ENCODE measurements around the gene ZCCHC10. TPM values are rescaled to one million over a fixed set of nuclear protein-coding genes. Genes with fewer than 3 reads are reported as not detected.
"Not testable (repeated sequence)": the region's sequence is repeated elsewhere in the genome, so short reads cannot be mapped to it uniquely, and the experiment has no call there.

Gene ZCCHC10
- total RNA-seq, 1 experiment from 2014 or later, result 26.2 TPM

DNA sequence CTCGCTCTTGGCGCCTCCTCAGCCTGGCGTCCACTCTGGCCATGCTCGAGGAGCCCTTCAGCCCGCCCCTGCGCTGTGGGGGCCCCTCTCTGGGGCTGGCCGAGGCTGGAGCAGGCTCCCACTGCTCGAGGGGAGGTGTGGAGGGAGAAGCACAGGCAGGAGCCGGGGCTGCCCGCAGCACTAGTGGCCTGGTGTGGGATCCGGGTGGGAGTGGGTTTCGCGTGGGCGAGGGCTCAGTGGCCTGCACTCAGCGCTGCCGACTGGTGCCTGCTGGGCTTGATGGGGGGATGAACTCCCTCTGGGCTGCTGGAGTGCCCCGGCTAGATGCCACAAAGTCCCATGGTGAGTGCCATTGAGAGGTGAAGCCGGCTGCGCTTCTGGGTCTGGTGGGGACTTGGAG, 21.1 kb upstream of the ZCCHC10 start:
- DNase-seq (ENCODE audit: low spot score), result no peak
- in situ Hi-C loops (cut with HindIII; ENCODE audit: low sequenced_read_pairs), result no loop called here

DNA sequence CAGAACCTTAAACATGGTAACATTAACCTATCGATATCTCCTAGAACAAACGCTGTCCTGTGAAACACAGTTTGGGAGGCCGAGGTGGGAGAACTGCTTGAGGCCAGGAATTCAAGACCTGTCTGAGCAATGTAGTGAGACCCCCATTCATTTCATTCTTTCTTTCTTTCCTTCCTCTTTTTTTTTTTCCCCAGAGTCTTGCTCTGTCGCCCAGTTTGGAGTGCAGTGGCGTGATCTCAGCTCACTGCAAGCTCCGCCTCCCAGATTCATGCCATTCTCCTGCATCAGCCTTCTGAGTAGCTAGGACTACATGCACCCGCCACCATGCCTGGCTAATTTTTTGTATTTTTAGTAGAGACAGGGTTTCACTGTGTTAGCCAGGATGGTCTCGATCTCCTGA, 20.2 kb upstream of the ZCCHC10 start:
- in situ Hi-C loops (cut with HindIII; ENCODE audit: low sequenced_read_pairs); DNase-seq (ENCODE audit: low spot score): not testable (repeated sequence)

DNA sequence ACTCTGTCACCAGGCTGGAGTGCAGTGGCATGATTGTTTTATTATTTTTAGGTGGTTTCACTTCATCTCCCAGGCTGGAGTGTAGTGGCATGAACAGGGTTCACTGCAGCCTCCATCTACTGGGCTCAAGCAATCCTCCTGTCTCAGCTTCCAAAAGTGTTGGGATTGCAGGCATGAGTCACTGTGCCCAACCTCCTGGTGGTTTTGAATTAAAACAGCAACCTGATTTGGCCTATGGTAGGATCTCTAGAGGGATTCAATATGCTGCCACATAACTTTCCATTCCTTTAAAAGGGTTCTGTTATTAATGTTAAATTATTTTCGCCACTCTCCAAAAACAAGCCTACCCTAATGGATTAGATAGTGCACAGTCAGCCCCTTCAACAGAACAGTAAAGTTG, 15.6 kb upstream of the ZCCHC10 start:
- DNase-seq (ENCODE audit: low spot score), result no peak
- in situ Hi-C loops (cut with HindIII; ENCODE audit: low sequenced_read_pairs), result no loop called here

DNA sequence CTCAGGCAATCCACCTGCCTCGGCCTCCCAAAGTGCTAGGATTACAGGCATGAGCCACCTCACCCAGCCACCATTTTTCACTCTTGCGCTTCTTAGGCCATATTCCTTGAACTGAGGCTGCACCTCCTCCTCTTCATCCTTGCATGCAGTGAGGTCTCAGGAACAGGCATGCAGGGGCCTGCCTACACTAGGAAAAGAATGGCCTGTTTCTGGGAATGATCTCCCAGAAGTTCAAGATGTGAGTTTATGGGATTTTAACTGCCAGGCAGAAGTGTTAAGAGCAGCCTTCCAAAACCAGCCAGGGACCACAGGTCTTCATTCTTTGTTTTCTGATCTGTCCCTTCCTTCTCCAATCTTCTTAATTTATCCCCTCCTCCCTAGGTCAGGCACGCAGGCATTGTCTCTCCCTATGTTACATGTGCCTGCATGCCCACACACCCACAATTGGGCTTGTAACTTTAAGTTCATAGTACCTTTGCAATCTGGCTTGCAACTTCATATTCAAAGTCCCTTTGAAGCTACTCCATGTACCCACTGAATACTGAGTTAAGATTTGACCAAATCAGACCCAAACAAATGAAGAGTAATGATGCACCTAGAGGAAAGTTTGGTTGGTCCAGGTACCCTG, 14.9 kb upstream of the ZCCHC10 start:
- in situ Hi-C loops (cut with HindIII; ENCODE audit: low sequenced_read_pairs), result no loop called here

DNA sequence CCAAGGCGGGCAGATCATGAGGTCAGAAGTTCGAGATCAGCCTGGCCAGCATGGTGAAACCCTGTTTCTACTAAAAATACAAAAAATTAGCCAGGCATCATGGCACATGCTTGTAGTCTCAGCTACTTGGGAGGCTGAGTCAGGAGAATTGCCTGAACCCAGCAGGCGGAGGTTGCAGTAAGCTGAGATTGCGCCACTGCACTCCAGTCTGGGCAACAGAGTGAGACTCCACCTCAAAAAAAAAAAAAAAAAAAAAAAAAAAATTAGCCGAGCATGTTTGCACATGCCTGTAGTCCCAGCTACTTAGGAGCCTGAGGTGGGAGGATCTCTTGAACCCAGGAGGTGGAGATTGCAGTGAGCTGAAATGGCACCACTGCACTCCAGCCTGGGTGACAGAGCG, 10.3 kb upstream of the ZCCHC10 start:
- in situ Hi-C loops (cut with HindIII; ENCODE audit: low sequenced_read_pairs); DNase-seq (ENCODE audit: low spot score): not testable (repeated sequence)

More for the DNA sequence above, 14.9 kb upstream of the ZCCHC10 start:
- no peak for DNase-seq (ENCODE audit: low spot score)

DNA sequence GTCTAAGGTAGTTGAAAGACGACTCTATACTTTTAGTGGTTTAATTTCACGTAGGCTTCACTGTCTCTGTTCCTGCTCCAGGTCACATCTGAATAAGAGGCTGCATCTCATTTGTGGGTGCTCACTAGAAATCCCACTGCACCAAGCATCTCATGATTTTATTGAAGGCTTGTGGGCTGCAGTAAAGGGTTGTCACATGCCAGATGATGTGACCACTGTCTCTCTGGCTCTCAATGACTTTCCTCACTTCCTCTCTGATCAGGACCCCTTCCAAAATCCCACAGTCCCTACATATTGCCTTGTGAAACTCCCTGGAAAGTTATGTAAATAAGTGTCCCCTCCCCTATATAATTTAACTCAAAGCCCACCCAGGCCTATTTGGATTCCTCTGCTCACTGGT, 8.9 kb upstream of the ZCCHC10 start:
- in situ Hi-C loops (cut with HindIII; ENCODE audit: low sequenced_read_pairs), result no loop called here
- DNase-seq (ENCODE audit: low spot score), result no peak

DNA sequence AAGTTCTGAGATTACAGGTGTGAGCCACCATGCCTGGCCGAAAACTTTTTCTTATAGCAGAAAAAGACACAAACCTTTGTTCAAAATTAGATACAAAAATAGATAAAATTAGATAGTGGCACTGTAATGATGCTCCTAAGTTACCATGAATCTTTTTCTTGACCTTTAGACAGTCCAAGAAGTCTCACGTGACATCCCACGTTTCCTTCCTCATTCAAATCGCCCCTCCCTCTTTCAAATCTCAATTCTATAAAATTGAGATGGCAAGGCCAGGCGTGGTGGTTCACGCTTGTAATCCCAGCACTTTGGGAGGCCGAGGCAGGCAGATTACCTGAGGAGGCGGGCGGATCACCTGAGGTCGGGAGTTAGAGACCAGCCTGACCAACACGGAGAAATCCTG, 7.7 kb upstream of the ZCCHC10 start:
- in situ Hi-C loops (cut with HindIII; ENCODE audit: low sequenced_read_pairs), result no loop called here
- DNase-seq (ENCODE audit: low spot score), result no peak

DNA sequence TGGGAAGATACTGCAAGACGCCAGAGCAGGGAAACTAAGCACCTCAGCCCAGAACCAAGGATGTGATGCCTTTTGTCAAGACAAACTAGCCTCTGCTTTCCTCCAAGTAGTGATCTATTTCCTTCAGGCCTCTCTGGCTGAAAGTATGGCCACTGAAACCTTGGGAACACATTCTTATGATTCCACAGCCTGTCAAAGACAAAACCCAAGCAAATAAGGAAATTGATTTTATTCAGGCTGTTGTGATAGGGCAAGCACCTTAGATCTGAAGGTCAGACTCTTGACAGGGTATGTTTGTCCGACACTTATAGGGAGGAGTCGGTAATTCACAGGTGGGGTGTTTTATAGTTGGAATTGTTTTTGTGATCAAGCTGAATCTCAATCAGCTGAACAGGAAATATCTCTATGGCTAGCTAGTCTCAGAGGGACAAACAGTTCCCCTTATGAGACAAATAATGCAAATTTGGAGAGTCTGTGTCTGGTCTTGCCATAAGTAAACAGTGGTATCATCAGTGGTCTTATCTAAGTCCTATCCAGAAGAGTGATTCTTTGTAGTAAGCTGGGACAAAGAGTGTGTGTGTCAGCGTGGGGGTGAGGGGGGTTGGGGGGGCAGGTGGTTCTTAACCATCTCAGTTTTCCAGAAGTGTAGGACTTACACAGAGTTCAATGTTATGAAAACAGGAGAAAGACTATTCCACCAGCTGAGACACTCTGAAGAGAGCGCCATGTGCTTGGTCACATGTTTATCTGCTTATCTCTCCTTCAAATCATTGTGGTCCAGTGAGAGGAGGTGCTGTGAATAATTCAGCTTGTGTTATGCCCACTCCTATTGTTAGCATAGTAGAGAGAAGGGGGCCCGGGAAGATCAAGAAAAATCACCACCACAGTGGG, 6.7 kb upstream of the ZCCHC10 start:
- DNase-seq (ENCODE audit: low spot score), result no peak
- in situ Hi-C loops (cut with HindIII; ENCODE audit: low sequenced_read_pairs), result no loop called here

DNA sequence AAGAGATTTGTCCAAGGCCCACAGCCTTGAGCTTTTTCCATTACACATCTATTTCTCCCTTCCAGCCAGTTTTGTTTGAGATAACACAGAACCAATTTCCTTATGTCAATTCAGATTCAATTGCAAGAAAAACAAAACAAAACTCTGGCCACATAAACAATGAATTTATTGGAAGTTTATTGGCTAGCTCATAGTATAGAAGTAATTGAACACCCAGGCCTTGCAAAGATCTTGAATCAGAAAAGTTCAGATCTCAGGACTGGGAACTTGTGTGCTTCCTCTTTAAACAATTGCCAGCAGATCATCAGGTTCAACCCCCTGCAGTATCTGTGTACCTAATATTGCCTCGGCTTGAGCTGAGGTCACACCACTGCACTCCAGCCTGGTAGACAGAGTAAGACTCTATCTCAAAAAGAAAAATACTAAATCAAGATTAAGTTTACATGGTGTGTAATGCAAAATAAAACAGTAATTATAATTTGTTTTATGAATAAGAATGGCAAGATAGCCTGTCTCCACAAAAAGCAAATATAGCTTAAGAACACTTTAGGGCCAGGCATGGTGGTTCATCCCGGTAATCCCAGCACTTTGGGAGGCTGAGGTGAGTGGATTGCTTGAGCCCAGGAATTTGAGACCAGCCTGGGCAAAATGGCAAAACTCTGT, 4.1 kb upstream of the ZCCHC10 start:
- DNase-seq (ENCODE audit: low spot score), result no peak
- in situ Hi-C loops (cut with HindIII; ENCODE audit: low sequenced_read_pairs), result no loop called here

DNA sequence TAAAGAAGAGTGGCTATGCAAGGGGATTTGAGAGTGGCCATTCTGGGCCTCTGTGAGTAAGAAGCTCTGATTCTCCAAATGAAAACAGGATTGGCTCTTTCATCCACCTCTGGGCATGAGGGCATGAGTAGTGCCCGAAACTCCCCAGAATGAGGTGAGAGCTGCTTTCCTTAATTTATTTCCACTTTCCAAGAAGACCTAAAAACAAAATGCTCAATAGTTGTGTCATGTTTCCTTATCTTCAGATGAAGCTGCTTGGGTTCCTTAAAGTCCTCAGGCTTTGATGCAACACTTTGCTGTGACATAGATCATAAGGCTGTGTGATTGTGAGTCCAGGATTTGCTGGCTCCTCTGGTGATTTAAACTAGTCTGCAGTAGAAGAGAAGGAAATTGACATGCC, 3.1 kb upstream of the ZCCHC10 start:
- in situ Hi-C loops (cut with HindIII; ENCODE audit: low sequenced_read_pairs), result no loop called here

DNA sequence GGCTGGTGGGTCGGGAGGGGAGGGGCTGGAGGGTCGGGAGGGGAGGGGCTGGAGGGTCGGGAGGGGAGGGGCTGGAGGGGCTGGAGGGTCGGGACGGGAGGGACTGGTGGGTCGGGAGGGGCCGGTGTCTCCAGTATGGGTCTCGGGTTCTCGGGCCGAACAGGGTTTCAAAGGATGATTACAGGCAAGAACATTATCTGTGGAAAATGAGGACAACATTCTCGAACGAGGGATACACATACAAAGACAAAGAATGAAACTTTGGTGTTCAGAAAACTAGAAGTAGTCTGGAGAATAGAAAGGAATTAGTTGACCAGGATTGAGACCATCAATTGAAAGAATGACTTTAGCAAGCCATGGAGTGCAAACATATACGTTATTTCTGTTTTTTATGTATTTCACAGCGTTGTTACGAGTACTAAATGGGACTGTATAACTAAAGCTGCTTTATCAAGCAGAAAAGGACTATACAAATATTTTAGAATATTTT, 360 bp upstream of the ZCCHC10 start:
- no peak for DNase-seq (ENCODE audit: low spot score)
- in situ Hi-C loops (cut with HindIII; ENCODE audit: low sequenced_read_pairs), result no loop called here

More for the DNA sequence above, 3.1 kb upstream of the ZCCHC10 start:
- DNase-seq (ENCODE audit: low spot score), result no peak

DNA sequence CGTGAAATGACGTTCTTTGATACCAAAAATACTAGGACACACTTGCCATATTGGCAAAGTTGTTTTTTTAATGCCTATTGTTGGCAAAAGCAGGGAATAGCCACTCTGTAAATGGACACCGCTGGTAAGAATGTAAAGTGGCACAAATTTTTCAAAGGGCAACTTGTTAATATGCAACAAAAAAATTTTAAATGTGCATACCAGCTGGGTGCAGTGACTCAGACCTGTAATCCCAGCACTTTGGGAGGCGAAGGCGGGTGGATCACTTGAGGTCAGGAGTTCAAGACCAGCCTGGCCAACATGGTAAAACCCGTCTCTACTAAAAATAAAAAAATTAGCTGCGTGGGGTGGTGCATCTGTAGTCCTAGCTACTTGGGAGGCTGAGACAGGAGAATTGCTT, 6.9 kb downstream of the ZCCHC10 start:
- in situ Hi-C loops (cut with HindIII; ENCODE audit: low sequenced_read_pairs); DNase-seq (ENCODE audit: low spot score): not testable (repeated sequence)

DNA sequence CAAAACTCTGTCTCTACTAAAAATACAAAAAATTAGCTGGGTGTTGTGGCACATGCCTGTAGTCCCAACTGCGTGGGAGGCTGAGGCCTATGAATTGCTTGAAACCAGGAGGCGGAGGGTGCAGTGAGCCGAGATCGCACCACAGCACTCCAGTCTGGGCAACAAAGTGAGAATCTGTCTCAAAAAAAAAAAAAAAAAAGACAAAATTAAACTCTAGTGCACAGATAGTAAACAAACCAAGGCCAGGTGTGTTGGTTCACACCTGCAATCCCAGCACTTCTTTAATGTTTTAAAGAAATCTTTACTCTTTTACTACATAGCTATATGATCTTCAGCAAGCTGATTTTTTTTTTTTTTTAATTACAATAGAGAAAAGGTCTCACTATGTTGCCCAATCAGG, 8.4 kb downstream of the ZCCHC10 start:
- in situ Hi-C loops (cut with HindIII; ENCODE audit: low sequenced_read_pairs), result no loop called here
- no peak for DNase-seq (ENCODE audit: low spot score)

DNA sequence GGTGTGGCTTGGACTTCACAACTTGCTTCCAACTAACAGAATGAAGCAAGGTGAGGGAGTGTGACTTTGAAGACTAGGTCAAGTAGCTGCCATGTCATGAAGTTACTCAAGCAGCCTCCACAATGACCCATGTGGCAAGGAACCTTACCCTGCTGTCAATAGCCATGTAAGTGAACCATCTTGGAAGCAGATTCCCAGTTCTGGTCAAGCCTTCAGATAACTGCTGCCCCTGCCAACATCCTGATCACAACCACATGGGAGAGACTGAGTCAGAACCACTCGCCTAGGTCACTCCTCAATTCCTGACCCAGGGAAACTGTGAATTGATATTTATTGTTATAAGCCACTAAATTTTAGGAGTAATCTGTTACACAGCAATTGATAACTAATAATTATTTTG, 10.9 kb downstream of the ZCCHC10 start:
- in situ Hi-C loops (cut with HindIII; ENCODE audit: low sequenced_read_pairs), result no loop called here
- DNase-seq (ENCODE audit: low spot score), result no peak

DNA sequence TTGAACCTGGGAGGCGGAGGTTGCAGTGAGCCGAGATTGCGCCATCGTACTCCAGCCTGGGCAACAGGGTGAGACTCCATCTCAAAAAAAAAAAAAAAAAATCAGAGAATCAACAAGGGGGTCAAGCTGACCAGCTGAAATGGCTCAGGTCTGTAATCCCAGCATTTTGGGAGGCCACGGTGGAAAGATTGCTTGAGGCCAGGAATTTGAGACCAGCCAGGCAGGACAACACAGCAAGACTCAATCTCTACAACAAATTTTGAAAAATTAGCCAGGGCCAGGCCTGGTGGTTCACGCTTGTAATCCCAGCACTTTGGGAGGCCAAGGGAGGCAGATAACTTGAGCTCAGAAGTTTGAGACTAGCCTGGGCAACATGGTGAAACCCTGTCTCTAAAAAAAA, 17.9 kb downstream of the ZCCHC10 start:
- DNase-seq (ENCODE audit: low spot score); in situ Hi-C loops (cut with HindIII; ENCODE audit: low sequenced_read_pairs): not testable (repeated sequence)

DNA sequence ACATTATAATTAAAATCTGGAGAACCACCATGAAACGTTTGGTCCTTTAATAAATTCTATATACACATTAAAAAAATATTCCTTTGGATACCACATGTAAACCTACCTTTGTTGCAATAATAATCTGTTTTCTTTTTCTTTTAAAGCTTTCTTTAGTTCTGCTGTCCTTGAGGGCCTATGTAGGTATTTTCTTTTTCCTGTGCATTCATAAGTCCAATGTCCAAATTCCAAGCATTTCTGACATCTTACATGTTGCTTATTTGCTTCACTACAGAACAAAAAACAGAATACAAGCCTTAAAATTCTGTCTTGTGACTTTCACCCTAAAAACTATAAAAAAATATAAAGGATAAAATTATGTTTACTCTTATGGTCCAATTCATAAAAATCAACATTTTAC, 19.7 kb downstream of the ZCCHC10 start:
- DNase-seq (ENCODE audit: low spot score), result no peak
- in situ Hi-C loops (cut with HindIII; ENCODE audit: low sequenced_read_pairs), result no loop called here

DNA sequence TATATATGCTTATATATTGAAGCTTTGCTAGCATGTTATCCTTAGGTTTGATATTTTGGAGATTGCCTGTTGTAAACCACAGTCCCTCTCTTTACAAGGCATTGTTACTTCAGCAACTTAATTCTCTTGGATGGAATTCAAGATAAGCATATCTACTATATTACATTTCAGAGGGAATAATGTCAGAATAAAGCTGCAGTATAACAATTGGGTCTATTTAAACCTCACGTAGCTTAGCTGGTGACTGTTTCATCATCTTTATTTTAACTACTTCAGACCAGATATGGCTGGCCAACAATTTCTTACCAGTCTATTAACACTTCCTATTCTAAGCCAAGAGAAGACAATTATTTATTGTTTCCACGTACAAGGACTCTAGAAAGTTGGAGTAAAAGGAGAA, 27.1 kb downstream of the ZCCHC10 start:
- in situ Hi-C loops (cut with HindIII; ENCODE audit: low sequenced_read_pairs), result no loop called here
- no peak for DNase-seq (ENCODE audit: low spot score)

DNA sequence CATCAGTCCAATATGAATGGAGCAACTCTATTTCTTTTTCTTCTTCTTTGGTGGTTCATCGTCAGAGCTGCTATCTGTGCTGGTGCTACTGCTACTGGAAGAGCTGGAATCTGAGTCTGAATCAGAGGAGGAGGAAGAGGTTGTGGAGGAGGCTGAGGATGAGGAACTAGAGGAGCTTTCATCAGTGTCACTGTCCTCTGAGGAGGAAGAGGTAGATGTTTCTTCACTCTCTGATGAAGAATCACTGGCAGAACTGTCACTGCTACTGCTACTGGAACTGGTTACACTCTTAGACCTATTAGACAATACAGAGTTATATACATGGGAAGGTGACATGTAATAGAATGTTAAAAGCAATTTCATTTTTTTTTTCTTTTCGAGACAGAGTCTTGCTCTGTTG, 27.8 kb downstream of the ZCCHC10 start:
- no peak for DNase-seq (ENCODE audit: low spot score)
- in situ Hi-C loops (cut with HindIII; ENCODE audit: low sequenced_read_pairs), result no loop called here

DNA sequence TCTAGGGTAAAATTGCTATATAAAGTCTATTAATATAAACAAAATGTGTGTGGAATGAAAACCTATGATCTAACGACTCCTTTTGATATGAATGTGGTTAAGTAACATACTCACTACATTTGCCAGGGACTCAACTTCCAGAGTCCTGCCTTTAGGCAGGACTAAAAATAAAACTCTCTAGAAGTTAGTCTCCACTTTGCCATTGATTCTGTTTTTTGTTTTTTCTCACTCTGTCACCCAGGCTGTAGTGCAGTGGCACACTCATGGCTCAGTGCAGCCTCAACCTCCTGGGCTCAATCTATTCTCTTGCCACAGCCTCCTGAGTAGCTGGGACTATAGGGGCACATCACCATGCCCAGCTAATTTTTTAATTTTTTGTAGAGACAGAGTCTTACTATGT, 30.0 kb downstream of the ZCCHC10 start:
- DNase-seq (ENCODE audit: low spot score), result no peak
- in situ Hi-C loops (cut with HindIII; ENCODE audit: low sequenced_read_pairs), result no loop called here
